ENCODE data around the gene CBS.

Gene CBS

DNA sequence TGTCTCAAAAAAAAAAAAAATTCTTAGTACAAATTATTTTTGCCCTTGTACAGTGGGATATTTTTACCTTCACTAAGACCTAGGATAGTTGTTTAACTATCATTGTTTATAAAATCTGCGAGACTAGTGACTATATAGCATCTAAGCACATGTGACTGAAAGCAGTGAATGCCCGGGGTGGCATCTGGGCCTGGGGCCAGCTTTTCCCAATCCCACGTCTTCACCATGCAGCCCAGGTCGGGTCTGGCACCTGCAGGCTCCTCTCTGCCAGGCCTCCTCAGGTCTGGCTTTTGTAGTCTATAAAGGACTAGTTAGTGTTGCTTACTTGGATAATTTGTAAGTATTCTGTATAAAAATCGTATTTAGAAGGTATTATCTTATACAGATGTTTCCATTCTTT, 40.8 kb downstream of the CBS start:
- TF ChIP-seq CTCF (IDR thresholded peaks at IDR 0.05; ENCODE audit: low read depth, low read length): no peak
- no peak overlapping the region for H3K4me3 ChIP-seq (replicated peaks in 1 of 2; ENCODE audit: low read depth in 2 of 2, low read length in 2 of 2)
- DNase-seq (ENCODE audit: low read depth in 2 of 2): no peak

GRCh38 chr21:43034101-43034500, 41.5 kb downstream of the CBS start:
- no peak overlapping the region for H3K4me3 ChIP-seq (replicated peaks in 1 of 2; ENCODE audit: low read depth in 2 of 2, low read length in 2 of 2)
- TF ChIP-seq CTCF (IDR thresholded peaks at IDR 0.05; ENCODE audit: low read depth, low read length): no peak
- DNase-seq (ENCODE audit: low read depth in 2 of 2): peak in 1 of 2 donors; percentile 12

- no peak for DNase-seq (ENCODE audit: low read depth in 2 of 2)
- no peak overlapping the region for H3K4me3 ChIP-seq (replicated peaks in 1 of 2; ENCODE audit: low read depth in 2 of 2, low read length in 2 of 2)
- TF ChIP-seq CTCF (IDR thresholded peaks at IDR 0.05; ENCODE audit: low read depth, low read length): no peak
Measured at GRCh38 chr21:43031121-43031619, 44.5 kb downstream of the CBS start.

DNA sequence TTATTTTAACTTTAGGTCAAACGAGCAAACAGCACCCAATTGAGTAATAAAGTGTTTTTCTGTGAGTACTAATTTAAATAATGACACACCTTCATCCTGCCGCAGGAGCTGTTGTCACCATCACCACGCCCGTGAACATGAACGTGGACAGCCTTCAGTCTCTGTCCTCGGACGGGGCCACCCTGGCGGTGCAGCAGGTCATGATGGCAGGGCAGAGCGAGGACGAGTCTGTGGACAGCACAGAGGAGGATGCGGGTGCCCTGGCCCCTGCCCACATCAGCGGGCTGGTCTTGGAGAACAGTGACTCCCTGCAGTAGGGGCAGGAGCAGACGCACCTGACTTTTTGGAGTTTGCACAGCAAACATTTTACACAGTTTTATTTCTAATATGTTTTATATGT, 45.9 kb downstream of the CBS start:
- TF ChIP-seq CTCF (IDR thresholded peaks at IDR 0.05; ENCODE audit: low read depth, low read length): no peak
- H3K4me3 ChIP-seq (replicated peaks in 1 of 2; ENCODE audit: low read depth in 2 of 2, low read length in 2 of 2): no peak overlapping the region
- no peak for DNase-seq (ENCODE audit: low read depth in 2 of 2)

DNA sequence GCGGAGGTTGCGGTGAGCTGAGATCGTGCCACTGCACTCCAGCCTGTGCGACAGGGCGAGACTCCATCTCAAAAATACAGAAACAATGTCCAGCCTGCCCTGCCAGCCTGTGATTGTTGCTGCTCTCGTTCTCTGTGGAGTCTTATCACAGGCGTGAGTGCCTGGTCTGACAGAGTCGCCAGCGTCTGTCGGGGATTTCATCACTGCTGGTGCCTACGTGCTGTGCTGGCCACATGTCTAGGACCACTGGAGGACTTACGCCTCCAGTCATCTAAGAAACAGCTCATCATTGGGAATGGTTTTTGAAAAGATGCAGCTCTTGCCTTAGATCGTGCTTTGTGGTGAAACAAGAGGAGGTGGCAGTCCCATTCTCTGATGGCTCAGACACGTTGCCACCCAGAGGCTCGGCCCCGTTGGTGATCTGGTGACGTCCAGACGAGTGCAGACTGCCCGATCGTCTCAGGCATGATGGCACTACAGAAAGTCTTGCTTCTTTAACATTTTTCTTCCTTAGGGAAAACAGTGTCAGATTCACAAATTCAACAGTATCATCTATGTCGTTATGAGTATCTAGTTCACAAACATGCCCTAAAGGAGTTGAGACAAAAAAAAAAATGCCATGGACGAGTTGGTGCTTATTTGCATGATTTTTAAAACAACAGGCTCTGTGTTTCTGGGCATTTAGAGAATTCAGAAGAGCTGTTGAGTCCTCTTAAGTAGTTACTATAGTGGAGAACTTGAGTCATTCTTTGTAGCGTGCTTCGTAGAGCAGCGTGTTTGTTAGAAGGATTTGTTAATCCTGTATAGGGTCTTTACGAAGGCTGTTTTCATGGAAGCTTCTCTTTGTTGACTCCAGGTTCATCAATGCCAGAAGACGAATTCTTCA, 47.5 kb downstream of the CBS start:
- no peak for DNase-seq (ENCODE audit: low read depth in 2 of 2)
- H3K4me3 ChIP-seq (replicated peaks in 1 of 2; ENCODE audit: low read depth in 2 of 2, low read length in 2 of 2): no peak overlapping the region
- TF ChIP-seq CTCF (IDR thresholded peaks at IDR 0.05; ENCODE audit: low read depth, low read length): no peak

DNA sequence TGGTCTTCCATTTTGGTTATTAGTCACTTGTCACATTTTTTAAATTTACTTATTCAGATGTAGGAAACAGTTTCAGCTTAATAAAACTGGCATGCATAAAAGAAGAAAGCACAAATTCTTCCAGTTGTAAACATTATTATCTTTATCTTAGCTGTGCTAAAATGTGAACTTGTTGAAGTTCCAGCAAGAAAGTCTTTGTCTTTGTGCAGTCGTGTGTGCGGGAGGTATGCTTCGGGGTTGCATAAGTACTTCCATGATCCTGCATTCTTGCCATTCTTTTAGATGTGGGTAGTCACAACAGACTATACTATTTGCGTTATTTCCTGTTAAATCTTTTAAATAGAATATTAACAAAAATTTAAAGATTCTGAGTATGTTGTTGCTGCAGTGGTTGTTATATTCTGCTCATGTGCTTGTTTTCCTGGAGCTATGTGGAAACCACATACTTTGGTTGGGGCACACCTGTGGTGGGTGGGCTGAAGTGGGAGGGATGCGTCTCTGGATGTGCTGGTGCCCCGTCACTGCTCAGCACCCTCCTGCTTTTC, 49.9 kb downstream of the CBS start:
- peak; percentile 78 to 95 for DNase-seq (ENCODE audit: low read depth in 2 of 2)
- H3K4me3 ChIP-seq (replicated peaks in 1 of 2; ENCODE audit: low read depth in 2 of 2, low read length in 2 of 2): no peak overlapping the region
- TF ChIP-seq CTCF (IDR thresholded peaks at IDR 0.05; ENCODE audit: low read depth, low read length): no peak
